HG02588 (cell line): ENCODE measurements around the gene PCDH1.

Source experiments
- ATAC-seq: cut with Tn5 transposase; IDR thresholded peaks from one replicate; pipeline ENCODE4 v1.9.1; 2021; ENCODE audit warnings: mild to moderate bottlenecking, moderate library complexity; ENCODE audit not compliant: unreplicated experiment

Gene PCDH1

GRCh38 chr5:141857226-141857625 lies 21.0 kb downstream of the PCDH1 start:
- no peak for ATAC-seq

GRCh38 chr5:141856037-141856790 lies 22.0 kb downstream of the PCDH1 start:
- no peak for ATAC-seq

- ATAC-seq: no peak
Measured at GRCh38 chr5:141855265-141856036, 22.8 kb downstream of the PCDH1 start.

GRCh38 chr5:141853895-141854626 lies 24.1 kb downstream of the PCDH1 start:
- no peak for ATAC-seq

GRCh38 chr5:141852448-141852847 lies 25.8 kb downstream of the PCDH1 start:
- no peak for ATAC-seq

GRCh38 chr5:141851195-141851874 lies 26.9 kb downstream of the PCDH1 start:
- ATAC-seq: no peak

GRCh38 chr5:141850786-141851185 lies 27.4 kb downstream of the PCDH1 start:
- no peak for ATAC-seq

GRCh38 chr5:141850244-141850768 lies 27.9 kb downstream of the PCDH1 start:
- ATAC-seq: peak; percentile 13

- ATAC-seq: peak; percentile 70
Measured at GRCh38 chr5:141849415-141850243, 28.6 kb downstream of the PCDH1 start.

- ATAC-seq: peak; percentile 5
Measured at GRCh38 chr5:141848744-141849414, 29.3 kb downstream of the PCDH1 start.

GRCh38 chr5:141846031-141846430 lies 32.2 kb downstream of the PCDH1 start:
- no peak for ATAC-seq

GRCh38 chr5:141845371-141845851 lies 32.8 kb downstream of the PCDH1 start:
- no peak for ATAC-seq

GRCh38 chr5:141844414-141845097 lies 33.7 kb downstream of the PCDH1 start:
- no peak for ATAC-seq

- ATAC-seq: no peak
Measured at GRCh38 chr5:141843156-141843927, 34.9 kb downstream of the PCDH1 start.

GRCh38 chr5:141841378-141842180 lies 36.6 kb downstream of the PCDH1 start:
- ATAC-seq: no peak

- no peak for ATAC-seq
Measured at GRCh38 chr5:141840826-141841360, 37.3 kb downstream of the PCDH1 start.
